NT2/D1 (cell line): Measurements from ENCODE around the gene KIF2A.

Experiments
- SUZ12 ChIP-seq: IDR thresholded peaks from 2 replicates; pipeline ENCODE4 v1.6.1; 2011; ENCODE audit not compliant: insufficient read length, insufficient read depth; ENCODE audit errors: extremely low read depth
- YY1 ChIP-seq: IDR thresholded peaks from 2 replicates; pipeline ENCODE4 v1.6.1; 2011; ENCODE audit not compliant: insufficient read length, insufficient read depth

- no peak for TF ChIP-seq YY1
- TF ChIP-seq SUZ12 = no peak
Observed at GRCh38 chr5:62315376-62316175, 9.6 kb downstream of the KIF2A start.
